Natural killer cell (primary cell): ENCODE data around the gene PTH1R. TPM values are rescaled to one million over a fixed set of nuclear protein-coding genes. Genes with fewer than 3 reads are reported as not detected.

Experiments
- ATAC-seq, 3 donors: fragments of 150-1000 bp in 2 of 3; fragments of 200-7000 bp in 1 of 3; cut with Tn5 transposase; 1 replicate in 1 of 3; 2 replicates in 2 of 3; pipeline ENCODE4 v1.10.0; 2021; ENCODE audit warnings: mild to moderate bottlenecking in 2 of 3, moderate library complexity in 2 of 3
- DNase-seq, 2 donors: peaks; one replicate each; pipeline versions ENCODE4 v3.0.0 to v3.0.0-alpha.2; 2013 to 2021; ENCODE audit warnings: mixed read lengths in 1 of 2
- H3K27ac ChIP-seq: one replicate; pipeline ENCODE4 v1.5.1; 2013; ENCODE audit warnings: mild to moderate bottlenecking, low read length
- H3K27me3 ChIP-seq: one replicate; pipeline ENCODE4 v1.6.1; 2013; ENCODE audit warnings: low read length; ENCODE audit not compliant: control insufficient read depth, insufficient read depth
- H3K36me3 ChIP-seq: one replicate; pipeline ENCODE4 v1.6.1; 2013; ENCODE audit warnings: low read length; ENCODE audit not compliant: control insufficient read depth, insufficient read depth
- H3K4me1 ChIP-seq: one replicate; pipeline ENCODE4 v1.6.1; 2013; ENCODE audit warnings: low read length; ENCODE audit not compliant: control insufficient read depth, insufficient read depth
- H3K4me3 ChIP-seq: one replicate; pipeline ENCODE4 v1.5.1; 2013; ENCODE audit warnings: low read length
- H3K9me3 ChIP-seq: one replicate; pipeline ENCODE4 v1.6.1; 2013; ENCODE audit warnings: low read length; ENCODE audit not compliant: control insufficient read depth, insufficient read depth
- H3K27ac Mint-ChIP-seq, 2 donors: one replicate each; pipeline ENCODE4 v1.8.0; 2022; ENCODE audit warnings: mild to moderate bottlenecking in 2 of 2, mixed read lengths in 2 of 2, moderate library complexity in 1 of 2
- H3K27me3 Mint-ChIP-seq, 2 donors: one replicate each; pipeline ENCODE4 v1.8.0; 2022; ENCODE audit warnings: low read depth in 2 of 2, mixed read lengths in 2 of 2
- H3K36me3 Mint-ChIP-seq: one replicate; pipeline ENCODE4 v1.8.0; 2022; ENCODE audit warnings: mixed read lengths
- H3K4me1 Mint-ChIP-seq, 2 donors: one replicate each; pipeline ENCODE4 v1.8.0; 2022; ENCODE audit warnings: mixed read lengths in 2 of 2
- H3K4me3 Mint-ChIP-seq: one replicate; pipeline ENCODE4 v1.8.0; 2022; ENCODE audit warnings: mild to moderate bottlenecking, moderate library complexity, mixed read lengths
- H3K9me3 Mint-ChIP-seq, 2 donors: one replicate each; pipeline ENCODE4 v1.8.0; 2022; ENCODE audit warnings: mixed read lengths in 2 of 2
- WGBS: methylation state at CpG from one replicate; pipeline ENCODE4 v1.1.7; 2013; ENCODE audit warnings: missing lambda C conversion rate; ENCODE audit not compliant: insufficient coverage; 5-methylcytosine and 5-hydroxymethylcytosine counted together
- intact Hi-C: fragments of 100-400 bp; cut with micrococcal nuclease; formaldehyde crosslinking; loops from one replicate; pipeline ENCODE4 v1.14.2; 2022
- total RNA-seq, 4 donors: library from RNA; stranded (reverse); fragments of 120-200 nt in 1 of 4; gene quantifications; one replicate each; pipeline versions ENCODE4 v1.2.3 to v1.2.4, GENCODE V29; 2013 to 2022
- TF ChIP-seq, protein P1 (sequence below): fragments of 200-600 bp; IDR thresholded peaks from one replicate; pipeline ENCODE4 v1.8.0; 2022; ENCODE audit warnings: antibody characterized with exemption

PTH1R gene
- total RNA-seq, 3 donors from 2014 or later (not counting 1 experiment from before 2014, with no cell fraction given) = not detected

DNA sequence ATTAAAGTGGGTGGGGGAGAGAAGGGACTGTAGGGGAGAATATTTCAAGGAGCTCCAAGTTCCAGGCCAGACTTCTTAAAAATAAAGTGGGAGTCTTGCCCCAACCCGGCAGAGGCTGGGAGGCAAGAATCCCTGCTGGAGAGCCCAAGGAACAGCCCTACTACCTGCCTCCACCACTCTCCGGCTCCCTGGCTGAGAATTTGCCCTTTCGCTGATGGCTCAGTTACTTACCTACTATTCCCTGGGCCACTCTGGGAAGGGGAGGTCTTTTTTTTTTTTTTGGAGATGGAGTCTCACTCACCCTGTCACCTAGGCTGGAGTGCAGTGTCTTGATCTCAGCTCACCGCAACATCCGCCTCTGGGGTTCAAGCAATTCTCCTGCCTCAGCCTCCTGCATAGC is 29.8 kb upstream of the PTH1R start:
- peak overlapping the region; percentile 21 for H3K4me3 Mint-ChIP-seq
- TF ChIP-seq, protein P1, sequence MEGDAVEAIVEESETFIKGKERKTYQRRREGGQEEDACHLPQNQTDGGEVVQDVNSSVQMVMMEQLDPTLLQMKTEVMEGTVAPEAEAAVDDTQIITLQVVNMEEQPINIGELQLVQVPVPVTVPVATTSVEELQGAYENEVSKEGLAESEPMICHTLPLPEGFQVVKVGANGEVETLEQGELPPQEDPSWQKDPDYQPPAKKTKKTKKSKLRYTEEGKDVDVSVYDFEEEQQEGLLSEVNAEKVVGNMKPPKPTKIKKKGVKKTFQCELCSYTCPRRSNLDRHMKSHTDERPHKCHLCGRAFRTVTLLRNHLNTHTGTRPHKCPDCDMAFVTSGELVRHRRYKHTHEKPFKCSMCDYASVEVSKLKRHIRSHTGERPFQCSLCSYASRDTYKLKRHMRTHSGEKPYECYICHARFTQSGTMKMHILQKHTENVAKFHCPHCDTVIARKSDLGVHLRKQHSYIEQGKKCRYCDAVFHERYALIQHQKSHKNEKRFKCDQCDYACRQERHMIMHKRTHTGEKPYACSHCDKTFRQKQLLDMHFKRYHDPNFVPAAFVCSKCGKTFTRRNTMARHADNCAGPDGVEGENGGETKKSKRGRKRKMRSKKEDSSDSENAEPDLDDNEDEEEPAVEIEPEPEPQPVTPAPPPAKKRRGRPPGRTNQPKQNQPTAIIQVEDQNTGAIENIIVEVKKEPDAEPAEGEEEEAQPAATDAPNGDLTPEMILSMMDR = no peak
- peaks cover 0 to 14% of the 10 kb centered on the region in 2 donors for H3K4me1 Mint-ChIP-seq
- Histone ChIP-seq H3K27ac (no peak overlapping the region), H3K9me3 (no peaks in the 10 kb centered on the region), H3K27me3 (no peaks in the 10 kb centered on the region), H3K4me1 (peaks cover 18% of the 10 kb centered on the region), H3K4me3 (no peak overlapping the region), H3K36me3 (no peaks in the 10 kb centered on the region)
- no peak for DNase-seq
- intact Hi-C loops = no loop called here
- H3K9me3 Mint-ChIP-seq = no peaks in the 10 kb centered on the region
- ATAC-seq = no peak
- H3K36me3 Mint-ChIP-seq = no peaks in the 10 kb centered on the region
- no peaks in the 10 kb centered on the region for H3K27me3 Mint-ChIP-seq
- H3K27ac Mint-ChIP-seq = no peak overlapping the region
- 97% methylated on average over 3 of the region's 5 CpGs for WGBS

DNA sequence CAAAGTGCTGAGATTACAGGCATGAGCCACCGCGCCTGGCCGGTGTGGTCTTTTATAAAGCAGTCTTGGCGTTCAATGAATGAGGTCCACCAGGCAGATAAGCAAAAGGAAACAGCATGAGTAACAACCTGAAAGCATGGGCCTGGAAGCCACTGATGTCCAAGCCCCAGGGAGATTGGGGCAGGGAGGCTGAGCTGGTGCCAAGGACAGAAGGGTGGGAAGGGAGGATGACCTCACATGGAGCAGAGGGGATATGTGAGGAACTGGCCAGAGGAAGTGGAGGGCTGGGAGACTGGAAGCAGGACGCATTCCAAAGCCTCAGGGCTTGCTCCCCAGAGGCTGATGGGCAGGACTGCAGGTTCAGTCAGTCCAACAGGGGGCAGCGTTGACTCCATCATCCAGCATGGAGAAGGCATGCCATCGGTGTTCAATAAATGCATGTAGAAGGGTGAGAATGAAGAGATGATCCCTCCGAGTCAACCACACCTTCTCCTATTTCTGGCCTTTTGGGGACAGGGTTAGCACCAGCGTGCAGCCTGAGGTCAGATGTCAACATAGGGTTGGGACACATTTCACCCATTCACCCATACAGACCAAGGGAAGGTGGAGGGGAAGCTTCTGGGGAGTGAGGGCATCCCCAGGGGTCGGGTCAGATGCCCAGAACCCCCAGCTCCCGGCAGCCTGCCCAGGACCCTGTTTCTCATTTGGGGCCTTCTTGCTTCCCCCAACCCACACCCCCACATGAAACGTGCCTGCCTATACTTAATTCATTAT is 29.1 kb upstream of the PTH1R start:
- H3K4me3 ChIP-seq = no peak overlapping the region
- no peaks in the 10 kb centered on the region for H3K27me3 ChIP-seq
- H3K4me1 Mint-ChIP-seq = peaks cover 0 to 14% of the 10 kb centered on the region in 2 donors
- no peaks in the 10 kb centered on the region for H3K9me3 Mint-ChIP-seq
- TF ChIP-seq, protein P1 = no peak
- ATAC-seq (no peak), DNase-seq (peak; percentile 15 to 49)
- no peaks in the 10 kb centered on the region for H3K36me3 Mint-ChIP-seq
- H3K27ac ChIP-seq = no peak overlapping the region
- 89% methylated on average over 10 of the region's 12 CpGs for WGBS
- no peaks in the 10 kb centered on the region for H3K9me3 ChIP-seq
- H3K27ac Mint-ChIP-seq = no peak overlapping the region
- no peaks in the 10 kb centered on the region for H3K27me3 Mint-ChIP-seq
- H3K4me1 ChIP-seq = peaks cover 18% of the 10 kb centered on the region
- H3K4me3 Mint-ChIP-seq = no peak overlapping the region
- no peaks in the 10 kb centered on the region for H3K36me3 ChIP-seq
- intact Hi-C loops = no loop called here

DNA sequence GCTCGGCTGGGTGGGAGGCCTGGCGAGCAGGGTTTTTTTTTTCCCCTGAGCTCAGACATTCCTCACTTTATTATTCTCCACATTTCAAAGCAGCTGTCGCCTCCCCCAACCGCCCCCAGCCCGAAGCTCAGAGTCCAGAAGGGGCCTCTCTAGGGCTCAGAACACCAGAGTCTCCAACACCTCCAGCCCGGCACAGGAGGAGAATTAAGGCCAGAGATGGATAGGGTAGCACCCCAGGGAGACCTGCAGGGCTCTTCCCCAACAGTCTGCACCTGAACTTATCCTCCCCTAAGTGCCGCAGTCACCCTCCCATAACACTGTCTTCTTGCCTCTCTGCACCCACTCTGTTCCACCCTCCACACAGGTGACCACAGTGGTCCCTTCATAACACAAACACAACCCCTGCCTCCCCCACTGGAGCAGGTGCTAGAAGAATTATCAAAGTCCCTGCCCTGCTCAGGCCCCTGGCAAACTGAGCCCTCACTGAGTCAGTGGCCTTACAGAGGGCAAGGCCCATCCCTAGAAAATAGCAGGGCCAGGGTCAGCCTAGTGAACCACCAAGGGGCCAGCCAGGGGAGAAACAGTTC is 28.4 kb upstream of the PTH1R start:
- Mint-ChIP-seq H3K27ac (no peak overlapping the region), H3K9me3 (no peaks in the 10 kb centered on the region), H3K4me3 (no peak overlapping the region), H3K4me1 (peaks cover 0 to 14% of the 10 kb centered on the region in 2 donors), H3K27me3 (no peaks in the 10 kb centered on the region), H3K36me3 (no peaks in the 10 kb centered on the region)
- Histone ChIP-seq H3K27ac (no peak overlapping the region), H3K4me3 (no peak overlapping the region), H3K4me1 (peaks cover 18% of the 10 kb centered on the region), H3K27me3 (no peaks in the 10 kb centered on the region), H3K9me3 (no peaks in the 10 kb centered on the region), H3K36me3 (no peaks in the 10 kb centered on the region)
- DNase-seq (peak in 1 of 2 donors; percentile 5), ATAC-seq (no peak)
- intact Hi-C loops = no loop called here
- 94% methylated on average over 7 of the region's 7 CpGs for WGBS
- TF ChIP-seq, protein P1 = no peak
